Lower leg skin (tissue), 3 donors: ENCODE data around the gene ADPGK.

Experiments
- POLR2A ChIP-seq, 2 donors: fragments of 450-650 bp; IDR thresholded peaks; one replicate each; pipeline ENCODE4 v1.6.1; 2016 to 2017; ENCODE audit warnings: antibody characterized with exemption in 2 of 2, mild to moderate bottlenecking in 1 of 2, moderate library complexity in 1 of 2
- TF ChIP-seq, protein P1 (sequence below), 3 donors: fragments of 450-650 bp; IDR thresholded peaks; one replicate each; pipeline ENCODE4 v1.5.1; 2016; ENCODE audit warnings: antibody characterized with exemption in 3 of 3, mild to moderate bottlenecking in 3 of 3, moderate library complexity in 2 of 3

DNA sequence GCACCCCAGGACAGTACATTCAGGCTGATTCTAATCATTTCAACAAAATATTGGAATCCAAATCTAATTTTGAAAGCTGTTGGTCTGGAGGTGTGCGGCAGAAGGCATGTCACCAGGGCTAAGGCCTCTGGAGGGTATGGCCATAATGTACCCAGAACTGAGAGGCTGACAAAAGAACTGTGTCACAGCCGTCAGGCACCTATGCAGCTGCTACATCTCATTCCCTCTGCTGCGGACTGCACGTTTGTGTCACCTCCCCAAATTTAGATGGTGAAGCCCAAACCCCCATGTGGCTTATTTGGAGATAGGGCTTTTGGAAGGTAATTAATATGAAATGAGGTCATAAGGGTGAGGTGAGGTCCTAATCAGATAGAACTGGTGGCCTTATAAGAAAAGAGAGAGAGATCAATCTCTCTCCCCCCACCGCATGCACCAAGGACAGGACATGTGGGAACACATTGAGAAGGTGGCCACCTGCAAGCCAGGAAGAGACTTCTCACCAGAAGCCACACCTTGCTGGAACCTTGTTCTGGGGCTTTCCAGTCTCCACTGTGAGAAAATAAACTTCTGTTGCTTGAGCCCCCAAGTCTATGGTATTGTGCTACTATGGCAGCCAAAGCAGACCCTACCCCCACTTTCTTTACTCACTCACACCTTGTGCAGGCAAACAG, 22.8 kb downstream of the ADPGK start:
- TF ChIP-seq, protein P1, sequence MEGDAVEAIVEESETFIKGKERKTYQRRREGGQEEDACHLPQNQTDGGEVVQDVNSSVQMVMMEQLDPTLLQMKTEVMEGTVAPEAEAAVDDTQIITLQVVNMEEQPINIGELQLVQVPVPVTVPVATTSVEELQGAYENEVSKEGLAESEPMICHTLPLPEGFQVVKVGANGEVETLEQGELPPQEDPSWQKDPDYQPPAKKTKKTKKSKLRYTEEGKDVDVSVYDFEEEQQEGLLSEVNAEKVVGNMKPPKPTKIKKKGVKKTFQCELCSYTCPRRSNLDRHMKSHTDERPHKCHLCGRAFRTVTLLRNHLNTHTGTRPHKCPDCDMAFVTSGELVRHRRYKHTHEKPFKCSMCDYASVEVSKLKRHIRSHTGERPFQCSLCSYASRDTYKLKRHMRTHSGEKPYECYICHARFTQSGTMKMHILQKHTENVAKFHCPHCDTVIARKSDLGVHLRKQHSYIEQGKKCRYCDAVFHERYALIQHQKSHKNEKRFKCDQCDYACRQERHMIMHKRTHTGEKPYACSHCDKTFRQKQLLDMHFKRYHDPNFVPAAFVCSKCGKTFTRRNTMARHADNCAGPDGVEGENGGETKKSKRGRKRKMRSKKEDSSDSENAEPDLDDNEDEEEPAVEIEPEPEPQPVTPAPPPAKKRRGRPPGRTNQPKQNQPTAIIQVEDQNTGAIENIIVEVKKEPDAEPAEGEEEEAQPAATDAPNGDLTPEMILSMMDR (IDR thresholded peaks at IDR 0.05), result no peak
- no peak for TF ChIP-seq POLR2A (IDR thresholded peaks at IDR 0.05)
